ENCODE results near the gene TRPV2.
A peak's percentile ranks its signal among the peaks of the same experiment; 100 is the strongest.

The TRPV2 gene

GRCh38 chr17:16415031-16415924, at the start of gene TRPV2:
Gene TRPV2, plus strand, starts transcription at chr17:16415571. Its CDS starts 2,098 bp downstream, at chr17:16417669.
- peak within 1 kb of the TSS; percentile 64 to 78 for H3K4me3 ChIP-seq
- peaks cover 4 to 45% (median 36%) of the 10 kb centered on the region in 4 donors for H3K4me1 ChIP-seq
- DNase-seq, result no peak
- peaks cover 0 to 10% (median 6%) of the 10 kb centered on the region in 3 donors for H3K36me3 ChIP-seq
- no peaks in the 10 kb centered on the region for H3K27me3 ChIP-seq
- peak within 1 kb of the TSS; percentile 92 to 93 for H3K27ac ChIP-seq
- intact Hi-C loops (cut with DNase I; ENCODE audit: low total_unique reads), result no loop called here
- peak; percentile 21 to 36 for TF ChIP-seq CTCF (IDR thresholded peaks at IDR 0.05)
- no peaks in the 10 kb centered on the region for H3K9me3 ChIP-seq

DNA sequence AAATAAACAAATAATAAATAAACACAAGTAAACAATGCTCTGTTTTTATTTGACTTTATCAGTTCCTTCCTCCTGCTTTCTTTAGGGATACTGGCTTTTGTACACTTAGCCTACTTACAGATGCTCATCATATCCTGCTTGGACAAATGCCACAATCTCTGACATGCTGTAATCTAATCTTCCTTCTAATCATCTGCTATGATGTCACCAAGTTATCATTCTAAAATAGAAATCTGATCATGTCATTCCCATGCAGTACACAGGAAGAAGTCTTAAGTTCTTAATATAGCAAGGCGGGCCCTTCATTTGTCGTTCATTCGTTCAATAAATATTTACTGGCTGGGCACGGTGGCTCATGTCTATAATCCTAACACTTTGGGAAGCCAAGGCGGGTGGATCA, 43.6 kb upstream of the TRPV2 start:
- H3K27me3 ChIP-seq, result no peaks in the 10 kb centered on the region
- TF ChIP-seq CTCF (IDR thresholded peaks at IDR 0.05), result no peak
- no peak for DNase-seq
- no peaks in the 10 kb centered on the region for H3K36me3 ChIP-seq
- H3K4me1 ChIP-seq, result peaks cover 3 to 13% (median 11%) of the 10 kb centered on the region in 4 donors
- H3K4me3 ChIP-seq, result no peak overlapping the region
- no peak overlapping the region for H3K27ac ChIP-seq
- no peaks in the 10 kb centered on the region for H3K9me3 ChIP-seq
- intact Hi-C loops (cut with DNase I; ENCODE audit: low total_unique reads), result no loop called here

DNA sequence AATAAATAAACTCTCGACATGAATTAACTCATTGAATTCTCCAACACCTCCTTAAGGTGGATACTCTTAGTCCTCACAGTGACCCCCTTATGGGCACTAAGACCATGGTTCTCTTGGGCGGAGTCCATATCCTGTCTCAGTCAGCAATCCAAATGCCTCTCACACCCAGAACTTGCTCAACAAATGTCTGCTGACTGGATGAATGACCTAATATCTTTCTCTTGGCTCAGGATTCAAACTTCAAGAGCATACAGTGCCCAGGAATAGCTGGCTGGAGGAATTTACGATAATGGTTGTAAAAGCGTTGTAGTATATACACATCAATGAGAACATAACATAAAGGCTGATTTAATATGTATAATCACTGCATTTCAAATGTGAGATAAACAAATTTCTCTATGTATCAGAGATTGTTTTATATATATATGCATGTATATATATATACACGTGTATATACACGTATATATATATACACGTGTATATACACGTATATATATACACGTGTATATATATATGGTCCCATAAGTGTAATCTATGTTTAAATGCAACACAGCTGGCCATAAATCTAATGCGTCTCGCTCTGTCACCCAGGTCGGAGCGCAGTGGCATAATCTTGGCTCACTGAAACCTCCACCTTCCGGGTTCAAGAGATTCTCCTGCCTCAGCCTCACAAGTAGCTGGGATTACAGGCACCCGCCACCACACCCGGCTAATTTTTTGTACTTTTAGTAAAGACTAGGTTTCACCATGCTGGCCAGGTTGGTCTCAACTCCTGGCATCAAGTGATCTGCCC, 41.0 kb upstream of the TRPV2 start:
- Histone ChIP-seq H3K4me1 (peaks cover 3 to 13% (median 11%) of the 10 kb centered on the region in 4 donors), H3K27ac (no peak overlapping the region), H3K4me3 (no peak overlapping the region), H3K9me3 (no peaks in the 10 kb centered on the region), H3K36me3 (no peaks in the 10 kb centered on the region), H3K27me3 (no peaks in the 10 kb centered on the region)
- no peak for TF ChIP-seq CTCF (IDR thresholded peaks at IDR 0.05)
- peak in 1 of 2 donors; percentile 61 for DNase-seq
- intact Hi-C loops (cut with DNase I; ENCODE audit: low total_unique reads), result no loop called here

- Histone ChIP-seq H3K36me3 (peaks cover 8 to 12% (median 11%) of the 10 kb centered on the region in 3 donors), H3K4me1 (peaks cover 3 to 30% (median 22%) of the 10 kb centered on the region in 4 donors), H3K27ac (no peak overlapping the region), H3K9me3 (no peaks in the 10 kb centered on the region), H3K4me3 (no peak overlapping the region), H3K27me3 (no peaks in the 10 kb centered on the region)
- TF ChIP-seq CTCF (IDR thresholded peaks at IDR 0.05), result no peak
- intact Hi-C loops (cut with DNase I; ENCODE audit: low total_unique reads), result no loop called here
- no peak for DNase-seq
These were observed 37.4 kb upstream of the TRPV2 start for GRCh38 chr17:16377941-16378341.

DNA sequence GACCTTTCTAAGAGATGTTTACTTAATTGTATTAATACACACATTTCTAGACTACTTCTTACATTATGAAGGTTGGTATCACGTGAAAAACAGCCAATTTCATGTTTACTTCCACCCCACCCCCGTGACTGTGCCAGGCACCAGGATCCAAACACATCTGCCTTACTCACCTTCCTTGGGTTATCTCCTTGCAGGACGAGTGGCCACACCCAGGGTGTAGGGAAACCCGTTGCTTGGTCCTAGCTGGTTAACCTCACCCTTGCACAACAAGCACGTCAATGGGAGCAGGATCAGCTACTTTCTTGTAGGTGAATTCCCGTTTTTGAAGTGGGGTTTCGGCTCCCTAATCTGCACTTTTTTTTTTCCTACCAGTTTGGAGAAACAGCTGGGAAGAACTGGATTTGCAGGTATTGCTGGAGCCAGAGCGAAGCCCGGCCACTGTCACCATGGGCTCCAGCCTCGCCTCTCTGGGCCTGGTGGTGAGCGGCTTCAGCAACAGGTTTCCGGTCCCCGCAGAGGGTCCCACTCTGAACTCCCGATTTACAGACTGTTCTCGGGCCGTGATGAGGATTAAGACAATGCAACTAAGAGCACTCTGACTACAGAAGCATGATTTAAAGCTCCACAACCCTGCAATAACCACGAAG, 36.6 kb upstream of the TRPV2 start:
- intact Hi-C loops (cut with DNase I; ENCODE audit: low total_unique reads), result no loop called here

More for the DNA sequence above, 36.6 kb upstream of the TRPV2 start:
- Histone ChIP-seq H3K27ac (peak overlapping the region in 1 of 2 donors; percentile 0), H3K4me3 (no peak overlapping the region), H3K27me3 (no peaks in the 10 kb centered on the region), H3K9me3 (no peaks in the 10 kb centered on the region), H3K4me1 (peaks cover 3 to 37% (median 28%) of the 10 kb centered on the region in 4 donors), H3K36me3 (peaks cover 16 to 20% (median 19%) of the 10 kb centered on the region in 3 donors)
- TF ChIP-seq CTCF (IDR thresholded peaks at IDR 0.05), result no peak
- no peak for DNase-seq
